Natural killer cell (primary cell): Measurements from ENCODE around the gene MIDN. TPM values are rescaled to one million over a fixed set of nuclear protein-coding genes. Genes with fewer than 3 reads are reported as not detected.

Experiments
- ATAC-seq, 3 donors: fragments of 150-1000 bp in 2 of 3; fragments of 200-7000 bp in 1 of 3; cut with Tn5 transposase; 1 replicate in 1 of 3; 2 replicates in 2 of 3; pipeline ENCODE4 v1.10.0; 2021; ENCODE audit warnings: mild to moderate bottlenecking in 2 of 3, moderate library complexity in 2 of 3
- DNase-seq, 2 donors: peaks; one replicate each; pipeline versions ENCODE4 v3.0.0 to v3.0.0-alpha.2; 2013 to 2021; ENCODE audit warnings: mixed read lengths in 1 of 2
- H3K27ac ChIP-seq: one replicate; pipeline ENCODE4 v1.5.1; 2013; ENCODE audit warnings: mild to moderate bottlenecking, low read length
- H3K27me3 ChIP-seq: one replicate; pipeline ENCODE4 v1.6.1; 2013; ENCODE audit warnings: low read length; ENCODE audit not compliant: control insufficient read depth, insufficient read depth
- H3K36me3 ChIP-seq: one replicate; pipeline ENCODE4 v1.6.1; 2013; ENCODE audit warnings: low read length; ENCODE audit not compliant: control insufficient read depth, insufficient read depth
- H3K4me1 ChIP-seq: one replicate; pipeline ENCODE4 v1.6.1; 2013; ENCODE audit warnings: low read length; ENCODE audit not compliant: control insufficient read depth, insufficient read depth
- H3K4me3 ChIP-seq: one replicate; pipeline ENCODE4 v1.5.1; 2013; ENCODE audit warnings: low read length
- H3K9me3 ChIP-seq: one replicate; pipeline ENCODE4 v1.6.1; 2013; ENCODE audit warnings: low read length; ENCODE audit not compliant: control insufficient read depth, insufficient read depth
- H3K27ac Mint-ChIP-seq, 2 donors: one replicate each; pipeline ENCODE4 v1.8.0; 2022; ENCODE audit warnings: mild to moderate bottlenecking in 2 of 2, mixed read lengths in 2 of 2, moderate library complexity in 1 of 2
- H3K27me3 Mint-ChIP-seq, 2 donors: one replicate each; pipeline ENCODE4 v1.8.0; 2022; ENCODE audit warnings: low read depth in 2 of 2, mixed read lengths in 2 of 2
- H3K36me3 Mint-ChIP-seq: one replicate; pipeline ENCODE4 v1.8.0; 2022; ENCODE audit warnings: mixed read lengths
- H3K4me1 Mint-ChIP-seq, 2 donors: one replicate each; pipeline ENCODE4 v1.8.0; 2022; ENCODE audit warnings: mixed read lengths in 2 of 2
- H3K4me3 Mint-ChIP-seq: one replicate; pipeline ENCODE4 v1.8.0; 2022; ENCODE audit warnings: mild to moderate bottlenecking, moderate library complexity, mixed read lengths
- H3K9me3 Mint-ChIP-seq, 2 donors: one replicate each; pipeline ENCODE4 v1.8.0; 2022; ENCODE audit warnings: mixed read lengths in 2 of 2
- CTCF ChIP-seq: fragments of 200-600 bp; IDR thresholded peaks from one replicate; pipeline ENCODE4 v1.8.0; 2022; ENCODE audit warnings: antibody characterized with exemption
- WGBS: methylation state at CpG from one replicate; pipeline ENCODE4 v1.1.7; 2013; ENCODE audit warnings: missing lambda C conversion rate; ENCODE audit not compliant: insufficient coverage; 5-methylcytosine and 5-hydroxymethylcytosine counted together
- intact Hi-C: fragments of 100-400 bp; cut with micrococcal nuclease; formaldehyde crosslinking; loops from one replicate; pipeline ENCODE4 v1.14.2; 2022
- total RNA-seq, 4 donors: library from RNA; stranded (reverse); fragments of 120-200 nt in 1 of 4; gene quantifications; one replicate each; pipeline versions ENCODE4 v1.2.3 to v1.2.4, GENCODE V29; 2013 to 2022

Gene MIDN
- total RNA-seq, 3 donors from 2014 or later (not counting 1 experiment from before 2014, with no cell fraction given), result 296 to 367 (median 314) TPM

GRCh38 chr19:1257475-1258162 lies 9.2 kb downstream of the MIDN start:
- H3K27ac ChIP-seq, result peak overlapping the region; percentile 100
- WGBS, result 67% methylated on average over 20 of the region's 23 CpGs
- no peaks in the 10 kb centered on the region for H3K27me3 Mint-ChIP-seq
- no peaks in the 10 kb centered on the region for H3K27me3 ChIP-seq
- H3K9me3 Mint-ChIP-seq, result no peaks in the 10 kb centered on the region
- H3K4me3 ChIP-seq, result no peak overlapping the region
- TF ChIP-seq CTCF, result no peak
- H3K4me1 Mint-ChIP-seq, result peaks cover 32 to 62% of the 10 kb centered on the region in 2 donors
- ATAC-seq, result no peak
- H3K4me3 Mint-ChIP-seq, result peak overlapping the region; percentile 89
- intact Hi-C loops, result no loop called here
- H3K4me1 ChIP-seq, result peaks cover 97% of the 10 kb centered on the region
- H3K36me3 Mint-ChIP-seq, result no peaks in the 10 kb centered on the region
- H3K9me3 ChIP-seq, result no peaks in the 10 kb centered on the region
- DNase-seq, result no peak
- H3K27ac Mint-ChIP-seq, result peak overlapping the region; percentile 97 to 100
- H3K36me3 ChIP-seq, result peaks cover 44% of the 10 kb centered on the region

GRCh38 chr19:1258163-1258492 lies 9.7 kb downstream of the MIDN start:
- H3K4me3 ChIP-seq, result no peak overlapping the region
- H3K4me1 ChIP-seq, result peaks cover 97% of the 10 kb centered on the region
- H3K27ac ChIP-seq, result peak overlapping the region; percentile 100
- H3K9me3 ChIP-seq, result no peaks in the 10 kb centered on the region
- H3K36me3 Mint-ChIP-seq, result no peaks in the 10 kb centered on the region
- intact Hi-C loops, result no loop called here
- H3K4me1 Mint-ChIP-seq, result peaks cover 33 to 66% of the 10 kb centered on the region in 2 donors
- no peak for ATAC-seq
- H3K4me3 Mint-ChIP-seq, result peak overlapping the region; percentile 89
- TF ChIP-seq CTCF, result no peak
- no peaks in the 10 kb centered on the region for H3K27me3 Mint-ChIP-seq
- WGBS, result 78% methylated on average over 8 of the region's 8 CpGs
- no peak for DNase-seq
- H3K9me3 Mint-ChIP-seq, result no peaks in the 10 kb centered on the region
- H3K27me3 ChIP-seq, result no peaks in the 10 kb centered on the region
- peaks cover 44% of the 10 kb centered on the region for H3K36me3 ChIP-seq
- peak overlapping the region; percentile 97 to 100 for H3K27ac Mint-ChIP-seq

- H3K27me3 Mint-ChIP-seq, result no peaks in the 10 kb centered on the region
- Histone ChIP-seq H3K27ac (peak overlapping the region; percentile 100), H3K36me3 (peaks cover 41% of the 10 kb centered on the region), H3K9me3 (no peaks in the 10 kb centered on the region), H3K4me1 (peaks cover 95% of the 10 kb centered on the region), H3K27me3 (no peaks in the 10 kb centered on the region), H3K4me3 (peak overlapping the region; percentile 51)
- DNase-seq (no peak), ATAC-seq (peak in 1 of 3 donors; percentile 0)
- no peak for TF ChIP-seq CTCF
- peaks cover 37 to 63% of the 10 kb centered on the region in 2 donors for H3K4me1 Mint-ChIP-seq
- peak overlapping the region; percentile 97 to 100 for H3K27ac Mint-ChIP-seq
- peak overlapping the region; percentile 89 for H3K4me3 Mint-ChIP-seq
- no peaks in the 10 kb centered on the region for H3K36me3 Mint-ChIP-seq
- WGBS, result 10% methylated on average over 10 of the region's 15 CpGs
- H3K9me3 Mint-ChIP-seq, result no peaks in the 10 kb centered on the region
- intact Hi-C loops, result loop anchor here (1.0 kb wide), 1 partner anchor 7 kb away; no protein-coding TSS in a partner anchor
Measured at GRCh38 chr19:1258707-1259205, 10.4 kb downstream of the MIDN start.
